ENCODE measurements around the gene LRP1-AS.

The LRP1-AS gene

GRCh38 chr12:57183939-57184725, 36.7 kb upstream of the LRP1-AS start:
- no peak for DNase-seq
- Histone ChIP-seq H3K4me1 (ENCODE audit: insufficient read depth, low read length) (no peaks in the 10 kb centered on the region), H3K9me3 (ENCODE audit: insufficient read depth, low read length, severe bottlenecking) (no peaks in the 10 kb centered on the region), H3K9ac (ENCODE audit: low read depth, low read length) (no peak overlapping the region), H3K27me3 (ENCODE audit: insufficient read depth, low read length, poor library complexity) (no peaks in the 10 kb centered on the region), H3K4me3 (ENCODE audit: low read depth in 1 of 2, low read length in 2 of 2) (no peak overlapping the region), H3K27ac (ENCODE audit: low read length) (no peak overlapping the region), H2AFZ (ENCODE audit: low read depth, low read length) (no peak overlapping the region), H3K4me2 (ENCODE audit: insufficient read depth, low read length) (no peak overlapping the region), H3K79me2 (ENCODE audit: insufficient read depth, low read length) (no peaks in the 10 kb centered on the region), H3K36me3 (ENCODE audit: insufficient read depth, low read length) (no peaks in the 10 kb centered on the region), H4K20me1 (ENCODE audit: insufficient read depth, low read length) (peaks cover 6% of the 10 kb centered on the region)
- TF ChIP-seq EZH2 (IDR thresholded peaks at IDR 0.05; ENCODE audit: borderline replicate concordance, low read depth, low read length, severe bottlenecking) (no peak), CTCF (IDR thresholded peaks at IDR 0.05; ENCODE audit: borderline replicate concordance, extremely low read depth, low read length, poor library complexity, severe bottlenecking) (no peak)
- ATAC-seq (ENCODE audit: insufficient read depth, low read depth), result no peak

- no peaks in the 10 kb centered on the region for H3K79me2 ChIP-seq (ENCODE audit: insufficient read depth, low read length)
- H3K27ac ChIP-seq (ENCODE audit: low read length), result no peak overlapping the region
- H3K4me1 ChIP-seq (ENCODE audit: insufficient read depth, low read length), result no peaks in the 10 kb centered on the region
- H3K9ac ChIP-seq (ENCODE audit: low read depth, low read length), result no peak overlapping the region
- no peak overlapping the region for H3K4me2 ChIP-seq (ENCODE audit: insufficient read depth, low read length)
- no peak overlapping the region for H2AFZ ChIP-seq (ENCODE audit: low read depth, low read length)
- no peaks in the 10 kb centered on the region for H3K36me3 ChIP-seq (ENCODE audit: insufficient read depth, low read length)
- peak; percentile 82 for DNase-seq
- no peaks in the 10 kb centered on the region for H3K9me3 ChIP-seq (ENCODE audit: insufficient read depth, low read length, severe bottlenecking)
- H4K20me1 ChIP-seq (ENCODE audit: insufficient read depth, low read length), result peaks cover 6% of the 10 kb centered on the region
- no peaks in the 10 kb centered on the region for H3K27me3 ChIP-seq (ENCODE audit: insufficient read depth, low read length, poor library complexity)
- H3K4me3 ChIP-seq (ENCODE audit: low read depth in 1 of 2, low read length in 2 of 2), result no peak overlapping the region
- peak; percentile 98 for ATAC-seq (ENCODE audit: insufficient read depth, low read depth)
- no peak for TF ChIP-seq EZH2 (IDR thresholded peaks at IDR 0.05; ENCODE audit: borderline replicate concordance, low read depth, low read length, severe bottlenecking)
- TF ChIP-seq CTCF (IDR thresholded peaks at IDR 0.05; ENCODE audit: borderline replicate concordance, extremely low read depth, low read length, poor library complexity, severe bottlenecking), result peak; percentile 99
These were observed 35.6 kb upstream of the LRP1-AS start for GRCh38 chr12:57182918-57183575.

- Histone ChIP-seq H2AFZ (ENCODE audit: low read depth, low read length) (no peak overlapping the region), H3K27me3 (ENCODE audit: insufficient read depth, low read length, poor library complexity) (no peaks in the 10 kb centered on the region), H3K9ac (ENCODE audit: low read depth, low read length) (no peak overlapping the region), H3K4me1 (ENCODE audit: insufficient read depth, low read length) (no peaks in the 10 kb centered on the region), H3K4me3 (ENCODE audit: low read depth in 1 of 2, low read length in 2 of 2) (no peak overlapping the region), H3K9me3 (ENCODE audit: insufficient read depth, low read length, severe bottlenecking) (no peaks in the 10 kb centered on the region), H3K4me2 (ENCODE audit: insufficient read depth, low read length) (no peak overlapping the region), H4K20me1 (ENCODE audit: insufficient read depth, low read length) (peaks cover 6% of the 10 kb centered on the region), H3K79me2 (ENCODE audit: insufficient read depth, low read length) (no peaks in the 10 kb centered on the region), H3K27ac (ENCODE audit: low read length) (no peak overlapping the region), H3K36me3 (ENCODE audit: insufficient read depth, low read length) (no peaks in the 10 kb centered on the region)
- TF ChIP-seq EZH2 (IDR thresholded peaks at IDR 0.05; ENCODE audit: borderline replicate concordance, low read depth, low read length, severe bottlenecking), result no peak
- TF ChIP-seq CTCF (IDR thresholded peaks at IDR 0.05; ENCODE audit: borderline replicate concordance, extremely low read depth, low read length, poor library complexity, severe bottlenecking), result no peak
- no peak for DNase-seq
- no peak for ATAC-seq (ENCODE audit: insufficient read depth, low read depth)
These were observed 34.2 kb upstream of the LRP1-AS start for GRCh38 chr12:57181561-57182155.

Data from DND-41 (cell line).